Panc1 (cell line): Measurements from ENCODE around the gene CHMP4A. TPM values are rescaled to one million over a fixed set of nuclear protein-coding genes. Genes with fewer than 3 reads are reported as not detected.

Experiments
- ATAC-seq: fragments of 200-7000 bp; cut with Tn5 transposase; 2 replicates; pipeline ENCODE4 v1.9.1; 2020; ENCODE audit warnings: mild to moderate bottlenecking, moderate library complexity
- BruUV-seq: library from RNA; stranded (reverse); fragments of 400-500 nt; replicated peaks from 2 replicates; lab custom pipeline; 2021; lab: Mats Ljungman, UMichigan
- CTCF ChIA-PET: fragments of 300-600 bp; sonication (Branson Sonifier 250); formaldehyde crosslinking; loops from one replicate; lab custom pipeline; 2022; ENCODE audit warnings: antibody characterized with exemption; lab: Charles Lee
- POLR2A ChIA-PET: fragments of 300-600 bp; sonication (Branson Sonifier 250); formaldehyde crosslinking; loops from one replicate; lab custom pipeline; 2022; ENCODE audit warnings: antibody characterized with exemption; lab: Charles Lee
- DNase-seq: peaks from one replicate; pipeline ENCODE4 v3.0.0-alpha.2; 2010; ENCODE audit warnings: low read depth, low spot score
- H3K27ac ChIP-seq: 2 replicates; pipeline ENCODE4 v1.5.1; 2011; ENCODE audit warnings: mild to moderate bottlenecking, low read length, inconsistent platforms
- H3K27me3 ChIP-seq: fragments of 200-500 bp; sonication (Bioruptor generic); 2 replicates; pipeline ENCODE4 v1.6.0; 2014; ENCODE audit warnings: low read length, inconsistent platforms; ENCODE audit not compliant: control insufficient read depth, insufficient read depth
- H3K36me3 ChIP-seq: fragments of 200-500 bp; sonication (Bioruptor generic); 2 replicates; pipeline ENCODE4 v1.5.1; 2014; ENCODE audit warnings: inconsistent platforms, mild to moderate bottlenecking, low read length, moderate library complexity; ENCODE audit not compliant: control insufficient read depth, insufficient read depth
- H3K4me1 ChIP-seq: 2 replicates; pipeline ENCODE4 v1.5.1; 2011; ENCODE audit warnings: inconsistent platforms, mild to moderate bottlenecking, low read length, moderate library complexity; ENCODE audit not compliant: control insufficient read depth, insufficient read depth
- H3K4me3 ChIP-seq, 2 experiments: 2 replicates each; pipeline ENCODE4 v1.5.1; 2011 to 2012; ENCODE audit warnings: low read depth in 2 of 2, low read length in 2 of 2, mild to moderate bottlenecking in 2 of 2, inconsistent platforms in 1 of 2, moderate library complexity in 1 of 2
- H3K9me3 ChIP-seq: fragments of 200-500 bp; sonication (Bioruptor generic); 2 replicates; pipeline ENCODE4 v1.5.1; 2014; ENCODE audit warnings: low read depth, mild to moderate bottlenecking, inconsistent platforms, low read length, moderate library complexity; ENCODE audit not compliant: control insufficient read depth, insufficient read depth
- CTCF ChIP-seq: fragments of 450-650 bp; IDR thresholded peaks from 2 replicates; pipeline ENCODE4 v1.5.1; 2017; ENCODE audit warnings: mild to moderate bottlenecking
- POLR2AphosphoS5 ChIP-seq: IDR thresholded peaks from 2 replicates; pipeline ENCODE4 v1.6.1; 2012; ENCODE audit warnings: mild to moderate bottlenecking, low read depth, low read length, moderate library complexity
- REST ChIP-seq, 2 experiments: IDR thresholded peaks; 2 replicates each; pipeline ENCODE4 v1.6.1; 2011 to 2012; ENCODE audit warnings: low read depth in 2 of 2, control low read depth in 1 of 2, low read length in 1 of 2, mild to moderate bottlenecking in 1 of 2, moderate library complexity in 1 of 2; ENCODE audit not compliant: insufficient read depth in 1 of 2
- SIN3A ChIP-seq: IDR thresholded peaks from 2 replicates; pipeline ENCODE4 v1.6.1; 2012; ENCODE audit warnings: low read depth, mild to moderate bottlenecking, low read length, moderate library complexity, borderline replicate concordance; ENCODE audit not compliant: insufficient read depth
- TCF7L2 ChIP-seq: IDR thresholded peaks from 2 replicates; pipeline ENCODE4 v1.6.1; 2011; ENCODE audit warnings: mild to moderate bottlenecking, low read depth, low read length, inconsistent platforms
- in situ Hi-C: cut with HindIII; loops from 2 replicates; pipeline ENCODE4 v1.10.0; 2016; ENCODE audit warnings: low sequenced_read_pairs, low pct_unique_long_range_greater_than_20kb
- intact Hi-C: fragments of 100-400 bp; cut with micrococcal nuclease; formaldehyde crosslinking; loops from one replicate; pipeline ENCODE4 v1.10.0; 2022; ENCODE audit not compliant: unreplicated experiment
- total RNA-seq: library from RNA; stranded (reverse); gene quantifications from one replicate; pipeline ENCODE4 v1.2.1, GENCODE V29; 2021; ENCODE audit not compliant: unreplicated experiment

CHMP4A gene
- total RNA-seq, 1 experiment from 2014 or later = 42.4 TPM

GRCh38 chr14:24172871-24173281 is 40.4 kb downstream of the CHMP4A start:
- no peaks in the 10 kb centered on the region for H3K27me3 ChIP-seq
- in situ Hi-C loops (no loop called here), intact Hi-C loops (no loop called here)
- no peak for TF ChIP-seq REST (IDR thresholded peaks at IDR 0.05; ENCODE audit: insufficient read depth in 1 of 2, low read depth in 2 of 2, low read length in 1 of 2)
- no peak for TF ChIP-seq SIN3A
- TF ChIP-seq CTCF = no peak
- TF ChIP-seq TCF7L2 = no peak
- TF ChIP-seq POLR2AphosphoS5 = no peak
- H3K4me1 ChIP-seq = no peaks in the 10 kb centered on the region; the same call in 1 of the 2 replicates
- H3K9me3 ChIP-seq = no peaks in the 10 kb centered on the region
- no peaks in the 10 kb centered on the region for H3K36me3 ChIP-seq
- DNase-seq = no peak
- no TSS peak for BruUV-seq
- H3K4me3 ChIP-seq = no peak overlapping the region; a peak in 1 of 4 replicates
- ATAC-seq = no peak
- H3K27ac ChIP-seq = no peak overlapping the region
- CTCF ChIA-PET = no interaction called here
- POLR2A ChIA-PET = no interaction called here

- Histone ChIP-seq H3K36me3 (no peaks in the 10 kb centered on the region), H3K27me3 (no peaks in the 10 kb centered on the region), H3K4me3 (peak overlapping the region in 1 of 2 experiments; percentile 16; a peak in 1 of 4 replicates), H3K9me3 (no peaks in the 10 kb centered on the region), H3K4me1 (no peaks in the 10 kb centered on the region), H3K27ac (no peak overlapping the region)
- TF ChIP-seq CTCF (no peak), POLR2AphosphoS5 (no peak), TCF7L2 (no peak), REST (IDR thresholded peaks at IDR 0.05; ENCODE audit: insufficient read depth in 1 of 2, low read depth in 2 of 2, low read length in 1 of 2) (no peak), SIN3A (no peak)
- in situ Hi-C loops = no loop called here
- ChIA-PET POLR2A (no interaction called here), CTCF (no interaction called here)
- DNase-seq (no peak), ATAC-seq (no peak)
- BruUV-seq = no TSS peak
- intact Hi-C loops = no loop called here
Measured at GRCh38 chr14:24172261-24172860, 40.9 kb downstream of the CHMP4A start.
